NT2/D1 (cell line): ENCODE measurements around the gene DDX39B.
"Not testable (repeated sequence)": the region's sequence is repeated elsewhere in the genome, so short reads cannot be mapped to it uniquely, and the experiment has no call there.

Experiments used
- DNase-seq: peaks from one replicate; pipeline ENCODE4 v3.0.0-alpha.2; 2011; ENCODE audit warnings: low read depth, low spot score
- H3K27me3 ChIP-seq: 2 replicates; pipeline ENCODE4 v1.6.0; 2011; ENCODE audit warnings: mild to moderate bottlenecking; ENCODE audit not compliant: insufficient read length, insufficient read depth
- H3K36me3 ChIP-seq: 2 replicates; pipeline ENCODE4 v1.6.1; 2011; ENCODE audit warnings: mild to moderate bottlenecking, low read length, mixed read lengths; ENCODE audit not compliant: insufficient read depth, insufficient read length
- H3K4me1 ChIP-seq: 2 replicates; pipeline ENCODE4 v1.5.1; 2011; ENCODE audit not compliant: insufficient read depth, insufficient read length
- H3K4me3 ChIP-seq: 2 replicates; pipeline ENCODE4 v1.5.1; 2011; ENCODE audit warnings: low read depth; ENCODE audit not compliant: insufficient read length
- H3K9ac ChIP-seq: 2 replicates; pipeline ENCODE4 v1.6.0; 2011; ENCODE audit warnings: low read depth; ENCODE audit not compliant: insufficient read length
- H3K9me3 ChIP-seq: 2 replicates; pipeline ENCODE4 v1.5.1; 2011; ENCODE audit warnings: mild to moderate bottlenecking, low read length; ENCODE audit not compliant: insufficient read depth
- SUZ12 ChIP-seq: IDR thresholded peaks from 2 replicates; pipeline ENCODE4 v1.6.1; 2011; ENCODE audit not compliant: insufficient read length, insufficient read depth; ENCODE audit errors: extremely low read depth
- YY1 ChIP-seq: IDR thresholded peaks from 2 replicates; pipeline ENCODE4 v1.6.1; 2011; ENCODE audit not compliant: insufficient read length, insufficient read depth
- ZNF274 ChIP-seq: IDR thresholded peaks from 2 replicates; pipeline ENCODE4 v1.6.1; 2011; ENCODE audit warnings: mild to moderate bottlenecking, low read depth, low read length

DDX39B gene

GRCh38 chr6:31528307-31528777, 13.5 kb downstream of the DDX39B start:
- Histone ChIP-seq H3K4me3 (no peak overlapping the region), H3K27me3 (no peaks in the 10 kb centered on the region), H3K36me3 (peaks cover 38% of the 10 kb centered on the region), H3K4me1 (no peaks in the 10 kb centered on the region), H3K9me3 (no peaks in the 10 kb centered on the region), H3K9ac (no peak overlapping the region)
- DNase-seq, result no peak
- TF ChIP-seq ZNF274, result no peak
- TF ChIP-seq YY1, result no peak
- no peak for TF ChIP-seq SUZ12

GRCh38 chr6:31525932-31526591, 15.7 kb downstream of the DDX39B start:
- Histone ChIP-seq H3K4me3 (no peak overlapping the region), H3K9me3 (no peaks in the 10 kb centered on the region), H3K27me3 (no peaks in the 10 kb centered on the region), H3K4me1 (no peaks in the 10 kb centered on the region), H3K9ac (no peak overlapping the region), H3K36me3 (peaks cover 18% of the 10 kb centered on the region)
- TF ChIP-seq ZNF274, result no peak
- TF ChIP-seq YY1, result no peak
- no peak for TF ChIP-seq SUZ12
- DNase-seq, result no peak

DNA sequence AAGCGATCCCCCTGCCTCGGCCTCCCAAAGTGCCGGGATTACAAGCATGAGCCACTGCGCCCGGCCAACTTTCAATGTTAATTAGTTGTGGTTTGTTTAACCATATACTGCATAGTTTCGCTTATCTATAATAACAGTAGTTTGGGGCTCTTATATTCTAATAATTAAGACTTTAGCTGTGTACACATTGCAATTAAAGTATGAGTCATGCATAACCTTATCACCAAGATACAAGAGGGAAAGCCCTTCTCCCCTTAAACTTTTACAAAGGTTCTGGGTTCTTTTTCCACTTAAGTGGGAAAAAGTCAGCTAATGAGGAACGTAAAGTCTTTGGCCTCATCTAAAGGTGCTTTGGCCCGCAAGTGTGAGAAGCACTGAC, 16.3 kb downstream of the DDX39B start:
- Histone ChIP-seq H3K9ac (no peak overlapping the region), H3K27me3 (no peaks in the 10 kb centered on the region), H3K9me3 (no peaks in the 10 kb centered on the region), H3K4me3 (no peak overlapping the region), H3K4me1 (no peaks in the 10 kb centered on the region), H3K36me3 (peaks cover 12% of the 10 kb centered on the region)
- no peak for TF ChIP-seq ZNF274
- DNase-seq, result no peak

DNA sequence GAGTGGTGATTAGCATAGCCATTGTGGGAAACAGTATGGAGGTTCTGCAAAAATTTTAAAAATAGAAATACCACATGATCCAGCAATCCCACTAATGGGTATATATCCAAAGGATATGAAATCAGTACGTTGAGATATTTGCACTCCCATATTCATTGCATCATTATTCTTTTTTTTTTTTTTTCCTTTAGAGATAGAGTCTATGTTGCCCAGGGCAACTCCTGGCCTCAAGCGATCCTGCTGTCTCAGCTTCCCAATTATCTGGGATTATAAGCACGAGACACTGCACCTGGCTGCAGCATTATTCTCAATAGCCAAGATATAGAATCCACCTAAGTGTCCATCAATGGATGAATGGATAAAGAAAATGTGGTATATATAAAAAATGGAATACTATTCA, 20.0 kb downstream of the DDX39B start:
- Histone ChIP-seq H3K9me3 (no peaks in the 10 kb centered on the region), H3K9ac (no peak overlapping the region), H3K36me3 (no peaks in the 10 kb centered on the region), H3K4me1 (no peaks in the 10 kb centered on the region), H3K4me3 (no peak overlapping the region), H3K27me3 (no peaks in the 10 kb centered on the region)
- no peak for TF ChIP-seq YY1
- no peak for TF ChIP-seq SUZ12
- TF ChIP-seq ZNF274, result no peak
- no peak for DNase-seq

DNA sequence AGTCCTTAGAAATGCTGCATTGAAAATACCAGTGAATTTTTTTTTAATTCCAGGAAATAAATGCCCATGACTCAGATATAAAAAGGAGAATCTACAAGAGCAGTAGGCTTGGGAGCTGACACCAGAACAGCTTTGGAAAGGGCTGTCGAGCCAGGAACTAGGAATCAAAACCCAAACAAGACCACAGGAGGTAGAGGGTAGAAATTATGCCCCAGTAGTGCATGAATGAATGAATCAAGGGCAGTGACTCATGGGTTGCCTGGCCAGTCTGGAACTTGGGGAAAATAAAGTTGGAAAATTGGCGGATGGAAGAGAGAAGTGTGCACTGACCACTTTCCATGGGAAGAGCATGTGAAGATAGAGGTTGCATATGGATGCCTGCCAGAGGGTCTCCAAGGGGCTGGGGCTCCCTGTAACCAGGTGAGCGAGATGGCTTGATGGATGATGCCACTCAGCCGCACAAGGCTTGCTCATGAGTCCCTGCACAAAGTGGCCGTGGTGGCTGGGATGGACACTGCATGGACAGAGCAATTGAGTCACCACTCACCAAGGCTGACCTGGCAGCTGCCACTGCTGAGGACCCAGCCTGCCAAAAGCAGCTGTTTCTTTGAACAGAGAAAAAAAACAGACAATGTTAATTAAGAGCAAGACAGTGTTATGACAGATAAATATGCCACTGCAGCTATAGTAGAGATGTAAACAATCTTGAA, 28.2 kb downstream of the DDX39B start:
- Histone ChIP-seq H3K9me3 (no peaks in the 10 kb centered on the region), H3K4me3 (no peak overlapping the region), H3K36me3 (peaks cover 18% of the 10 kb centered on the region), H3K4me1 (no peaks in the 10 kb centered on the region), H3K9ac (no peak overlapping the region), H3K27me3 (no peaks in the 10 kb centered on the region)
- DNase-seq, result no peak
- TF ChIP-seq SUZ12, result no peak
- no peak for TF ChIP-seq ZNF274
- TF ChIP-seq YY1, result no peak

GRCh38 chr6:31510007-31510406, 31.8 kb downstream of the DDX39B start:
- Histone ChIP-seq H3K4me1 (no peaks in the 10 kb centered on the region), H3K36me3 (peaks cover 39% of the 10 kb centered on the region), H3K27me3 (no peaks in the 10 kb centered on the region), H3K9me3 (no peaks in the 10 kb centered on the region), H3K4me3 (no peak overlapping the region), H3K9ac (no peak overlapping the region)
- no peak for DNase-seq
- TF ChIP-seq YY1 (no peak), SUZ12 (no peak), ZNF274 (no peak)

DNA sequence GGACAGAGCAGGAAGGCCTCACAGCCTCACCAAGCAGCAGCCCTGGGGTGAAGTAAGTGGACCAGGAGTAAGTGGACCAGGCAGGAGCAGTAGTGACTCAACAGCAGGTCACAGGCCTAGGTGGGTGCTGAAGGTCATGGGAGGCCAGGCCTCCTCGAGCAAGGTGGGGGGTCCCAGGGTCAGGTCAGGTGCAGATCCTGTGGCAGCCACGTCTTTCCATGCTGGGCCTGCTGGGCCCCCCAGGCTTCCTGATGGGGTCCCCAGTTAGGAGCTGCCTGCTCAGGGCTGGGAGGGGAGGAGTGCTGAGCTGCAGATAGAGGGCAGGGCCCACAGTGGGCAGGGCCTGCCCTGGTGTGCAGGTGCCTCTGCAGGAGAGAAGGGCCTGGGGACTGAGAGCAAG, 32.8 kb downstream of the DDX39B start:
- not testable (repeated sequence) for DNase-seq, H3K4me3 ChIP-seq, H3K9me3 ChIP-seq, H3K9ac ChIP-seq, H3K27me3 ChIP-seq, H3K4me1 ChIP-seq
- H3K36me3 ChIP-seq, result peaks cover 39% of the 10 kb centered on the region
